SK-N-MC (cell line): Measurements from ENCODE around the gene NLK.

Experiments
- DNase-seq: peaks from one replicate; pipeline ENCODE4 v3.0.0-alpha.2; 2011; ENCODE audit warnings: low read depth, low spot score
- H3K27ac ChIP-seq: fragments of 200-600 bp; sonication (generic); 2 replicates; pipeline ENCODE4 v1.5.1; 2016; ENCODE audit warnings: mixed run types
- H3K36me3 ChIP-seq: fragments of 200-600 bp; sonication (generic); 2 replicates; pipeline ENCODE4 v1.6.1; 2017; ENCODE audit warnings: antibody characterized with exemption, low read length, mixed read lengths; ENCODE audit not compliant: insufficient read depth
- H3K4me3 ChIP-seq: fragments of 200-600 bp; sonication (generic); 2 replicates; pipeline ENCODE4 v1.5.1; 2016
- H3K9ac ChIP-seq: fragments of 200-600 bp; sonication (generic); 2 replicates; pipeline ENCODE4 v1.8.0; 2017; ENCODE audit warnings: mixed run types, mixed read lengths; ENCODE audit not compliant: insufficient read length
- H3K9me3 ChIP-seq: fragments of 200-600 bp; sonication (generic); 2 replicates; pipeline ENCODE4 v1.6.1; 2017; ENCODE audit warnings: low read depth, mild to moderate bottlenecking, antibody characterized with exemption, low read length, moderate library complexity, mixed read lengths
- EZH2 ChIP-seq: fragments of 200-600 bp; sonication (generic); IDR thresholded peaks from one replicate; pipeline ENCODE4 v1.6.1; 2017; ENCODE audit warnings: antibody characterized with exemption
- FOXP2 ChIP-seq: optimal IDR thresholded peaks from 2 replicates; pipeline ENCODE3; 2011; ENCODE audit warnings: mild to moderate bottlenecking, moderate library complexity; ENCODE audit not compliant: insufficient read depth; ENCODE audit errors: extremely low read length, control extremely low read depth
- POLR2AphosphoS5 ChIP-seq: IDR thresholded peaks from 2 replicates; pipeline ENCODE4 v1.6.1; 2012; ENCODE audit warnings: mild to moderate bottlenecking, low read depth, low read length, borderline replicate concordance

Gene NLK

DNA sequence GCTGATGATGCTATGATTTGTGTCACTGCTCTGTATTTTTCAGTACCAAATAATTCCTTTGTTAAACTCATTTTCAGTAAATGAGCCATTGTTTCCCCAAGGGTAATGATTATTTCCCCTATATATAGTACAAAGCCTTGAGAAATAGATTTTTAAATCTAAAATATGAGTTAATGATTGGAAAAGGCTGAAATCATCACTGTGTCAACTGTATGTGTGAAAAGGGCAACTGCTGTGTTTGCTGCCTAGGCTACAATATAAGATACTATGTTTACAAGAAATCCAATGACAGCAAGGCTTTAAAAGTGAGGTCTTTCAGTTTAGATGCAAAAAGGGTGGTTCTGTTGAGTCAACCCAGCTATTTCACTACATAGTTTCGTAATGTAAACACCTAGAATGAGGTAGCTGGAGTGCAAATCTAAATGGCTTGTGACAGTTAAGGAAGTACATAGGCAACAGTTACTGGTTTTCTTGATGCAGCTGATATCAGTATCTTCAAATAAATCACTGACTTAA lies 15.3 kb downstream of the NLK start:
- no peak overlapping the region for H3K27ac ChIP-seq
- TF ChIP-seq POLR2AphosphoS5 (no peak), EZH2 (no peak), FOXP2 (no peak)

DNA sequence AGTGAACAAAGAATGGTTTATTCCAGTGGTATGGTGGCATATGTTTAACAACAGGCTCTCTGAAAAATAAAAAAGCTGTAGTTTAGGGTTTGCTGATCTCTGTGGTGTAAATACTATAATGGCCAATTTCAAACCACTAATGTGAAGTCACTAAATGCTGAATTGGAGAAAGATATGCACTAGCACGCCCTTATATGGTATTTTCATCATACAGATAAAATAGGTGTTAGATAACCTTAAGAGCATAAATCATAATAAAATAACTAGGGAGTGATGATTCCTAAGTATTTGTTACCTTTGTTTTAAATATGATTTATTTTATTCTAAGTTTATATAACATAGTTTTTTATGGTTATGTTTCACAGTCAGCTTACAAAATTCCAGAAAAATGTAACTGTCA lies 17.2 kb downstream of the NLK start:
- Histone ChIP-seq H3K9ac (no peak overlapping the region), H3K9me3 (no peaks in the 10 kb centered on the region), H3K36me3 (no peaks in the 10 kb centered on the region), H3K4me3 (no peak overlapping the region), H3K27ac (no peak overlapping the region)
- no peak for DNase-seq
- TF ChIP-seq POLR2AphosphoS5 (no peak), EZH2 (no peak), FOXP2 (no peak)

More for the DNA sequence above, 15.3 kb downstream of the NLK start:
- Histone ChIP-seq H3K9me3 (no peaks in the 10 kb centered on the region), H3K9ac (no peak overlapping the region), H3K36me3 (no peaks in the 10 kb centered on the region), H3K4me3 (no peak overlapping the region)
- DNase-seq = no peak

DNA sequence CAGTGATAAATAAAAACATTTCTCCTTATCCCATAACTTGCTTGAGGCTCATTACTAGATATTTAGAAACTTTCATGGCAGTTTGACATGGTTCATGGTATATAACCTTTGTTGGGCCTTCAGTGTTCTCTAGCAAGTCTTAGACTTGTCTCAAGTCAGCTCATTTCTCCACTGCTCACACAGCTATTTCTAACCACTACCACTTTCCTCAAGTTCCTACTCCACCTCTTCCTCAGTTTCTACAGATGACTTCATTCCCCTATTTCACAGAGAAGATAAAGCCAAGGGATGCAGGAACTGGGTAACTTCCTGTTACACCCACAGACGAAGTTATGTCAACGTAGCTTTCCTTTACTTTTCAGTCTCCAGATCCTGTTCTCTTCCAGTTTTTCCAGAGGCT lies 23.2 kb downstream of the NLK start:
- Histone ChIP-seq H3K27ac (no peak overlapping the region), H3K9me3 (no peaks in the 10 kb centered on the region), H3K9ac (no peak overlapping the region), H3K36me3 (no peaks in the 10 kb centered on the region), H3K4me3 (no peak overlapping the region)
- no peak for DNase-seq
- TF ChIP-seq EZH2 = no peak
- no peak for TF ChIP-seq FOXP2
- TF ChIP-seq POLR2AphosphoS5 = no peak

DNA sequence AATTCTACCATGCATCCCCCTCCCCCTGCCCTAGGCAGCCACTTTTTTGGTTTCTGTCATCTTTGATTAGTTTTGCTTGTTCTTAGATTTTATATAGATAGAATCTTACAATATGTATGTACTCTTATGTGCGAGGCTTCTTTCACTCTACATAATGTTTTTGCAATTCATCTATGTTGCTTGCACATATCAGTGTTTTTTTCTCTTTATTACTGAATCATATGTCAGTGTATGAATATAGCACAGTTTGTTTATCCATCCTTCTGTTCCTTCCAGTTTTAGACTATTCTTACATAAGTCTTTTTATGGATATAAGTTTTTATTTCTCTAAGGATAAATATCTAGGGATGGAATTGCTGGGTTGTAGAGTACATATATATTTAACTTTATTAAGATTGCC lies 26.6 kb downstream of the NLK start:
- no peak overlapping the region for H3K4me3 ChIP-seq
- H3K9me3 ChIP-seq = no peaks in the 10 kb centered on the region
- DNase-seq = no peak
- H3K27ac ChIP-seq = no peak overlapping the region
- no peaks in the 10 kb centered on the region for H3K36me3 ChIP-seq
- TF ChIP-seq FOXP2 (no peak), EZH2 (no peak), POLR2AphosphoS5 (no peak)
- no peak overlapping the region for H3K9ac ChIP-seq

DNA sequence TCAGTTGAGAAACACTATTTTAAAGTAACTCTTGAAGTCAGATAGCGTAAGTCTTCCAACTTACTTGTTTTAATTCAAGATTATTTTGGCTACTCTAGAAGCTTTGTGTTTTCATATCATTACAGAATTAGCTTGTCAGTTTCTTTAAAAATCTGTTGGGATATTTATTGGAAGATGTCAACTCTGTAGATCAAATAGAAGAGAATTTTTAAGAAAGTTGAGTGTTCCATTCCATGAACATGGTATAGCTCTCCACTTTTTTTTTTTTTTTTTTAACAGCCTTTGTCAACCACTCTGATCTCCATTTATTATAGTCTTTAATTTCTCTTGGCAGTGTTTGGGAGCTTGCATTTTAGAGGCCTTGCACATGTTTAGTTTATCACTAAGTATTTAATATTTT lies 28.7 kb downstream of the NLK start:
- H3K36me3 ChIP-seq = no peaks in the 10 kb centered on the region
- no peak overlapping the region for H3K9ac ChIP-seq
- TF ChIP-seq POLR2AphosphoS5 (no peak), FOXP2 (no peak), EZH2 (no peak)
- H3K9me3 ChIP-seq = no peaks in the 10 kb centered on the region
- H3K4me3 ChIP-seq = no peak overlapping the region
- no peak overlapping the region for H3K27ac ChIP-seq
- no peak for DNase-seq

GRCh38 chr17:28071891-28072606 lies 29.6 kb downstream of the NLK start:
- Histone ChIP-seq H3K9me3 (no peaks in the 10 kb centered on the region), H3K9ac (no peak overlapping the region), H3K36me3 (no peaks in the 10 kb centered on the region), H3K27ac (no peak overlapping the region), H3K4me3 (no peak overlapping the region)
- TF ChIP-seq EZH2 (no peak), FOXP2 (no peak), POLR2AphosphoS5 (no peak)
- no peak for DNase-seq

DNA sequence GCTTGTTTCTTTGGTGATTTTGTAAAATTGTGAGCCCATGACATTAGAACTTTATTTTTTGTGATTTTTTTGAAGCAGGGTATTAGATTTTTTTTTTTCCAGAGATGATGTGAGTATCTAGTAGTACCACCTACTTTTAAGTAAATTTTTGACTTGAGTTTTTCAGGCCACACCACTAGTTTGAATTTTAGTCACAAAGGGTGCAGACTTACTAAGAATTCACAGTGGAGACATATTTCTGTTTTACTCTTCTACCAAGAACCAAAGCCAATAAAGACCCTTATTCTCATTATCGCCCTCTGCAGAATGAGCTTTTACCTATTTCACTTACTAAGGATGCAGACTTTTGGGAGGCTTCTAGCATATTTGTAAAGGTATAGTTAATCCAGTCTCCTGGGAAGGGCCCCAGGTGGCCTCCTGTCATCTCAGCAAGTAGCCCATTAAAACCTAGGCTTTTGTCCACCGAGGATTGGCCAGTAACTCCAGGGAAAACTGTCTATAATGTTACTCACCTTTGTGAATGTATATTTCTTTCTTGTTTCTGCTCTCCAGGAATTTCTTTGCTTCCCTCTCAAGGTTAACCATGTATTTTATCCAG lies 30.6 kb downstream of the NLK start:
- no peaks in the 10 kb centered on the region for H3K36me3 ChIP-seq
- H3K9me3 ChIP-seq = no peaks in the 10 kb centered on the region
- no peak overlapping the region for H3K27ac ChIP-seq
- no peak overlapping the region for H3K9ac ChIP-seq
- TF ChIP-seq EZH2 (no peak), FOXP2 (no peak), POLR2AphosphoS5 (no peak)
- DNase-seq = no peak
- no peak overlapping the region for H3K4me3 ChIP-seq

DNA sequence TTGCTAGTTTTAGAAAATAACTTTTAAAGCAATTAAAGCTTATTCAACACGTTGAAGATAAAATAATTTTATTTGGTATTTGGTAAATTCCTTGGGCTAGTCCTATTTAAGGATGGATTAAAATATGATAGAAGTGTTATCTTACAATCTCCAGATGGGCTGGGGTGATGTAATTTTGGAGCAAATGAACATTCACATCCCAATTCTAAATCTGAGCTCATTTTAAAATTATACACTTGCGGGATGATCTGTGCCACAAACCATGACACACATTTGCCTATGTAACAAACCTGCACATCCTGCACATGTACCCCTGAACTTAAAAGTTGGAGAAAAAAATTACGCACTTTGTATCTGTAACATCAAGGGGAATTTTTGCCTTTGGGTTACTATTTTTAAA lies 31.5 kb downstream of the NLK start:
- H3K9ac ChIP-seq = no peak overlapping the region
- H3K27ac ChIP-seq = no peak overlapping the region
- DNase-seq = no peak
- H3K9me3 ChIP-seq = no peaks in the 10 kb centered on the region
- H3K4me3 ChIP-seq = no peak overlapping the region
- H3K36me3 ChIP-seq = no peaks in the 10 kb centered on the region
- no peak for TF ChIP-seq FOXP2
- no peak for TF ChIP-seq POLR2AphosphoS5
- TF ChIP-seq EZH2 = no peak
